Measurements from ENCODE around the gene JHY.
A peak's percentile ranks its signal among the peaks of the same experiment; 100 is the strongest.

JHY gene

GRCh38 chr11:122872046-122872445, 10.5 kb upstream of the JHY start:
- DNase-seq, result no peak

GRCh38 chr11:122874991-122875390, 7.6 kb upstream of the JHY start:
- DNase-seq, result no peak

GRCh38 chr11:122877732-122878131, 4.8 kb upstream of the JHY start:
- DNase-seq, result no peak

GRCh38 chr11:122879785-122880184, 2.8 kb upstream of the JHY start:
- DNase-seq, result no peak

DNA sequence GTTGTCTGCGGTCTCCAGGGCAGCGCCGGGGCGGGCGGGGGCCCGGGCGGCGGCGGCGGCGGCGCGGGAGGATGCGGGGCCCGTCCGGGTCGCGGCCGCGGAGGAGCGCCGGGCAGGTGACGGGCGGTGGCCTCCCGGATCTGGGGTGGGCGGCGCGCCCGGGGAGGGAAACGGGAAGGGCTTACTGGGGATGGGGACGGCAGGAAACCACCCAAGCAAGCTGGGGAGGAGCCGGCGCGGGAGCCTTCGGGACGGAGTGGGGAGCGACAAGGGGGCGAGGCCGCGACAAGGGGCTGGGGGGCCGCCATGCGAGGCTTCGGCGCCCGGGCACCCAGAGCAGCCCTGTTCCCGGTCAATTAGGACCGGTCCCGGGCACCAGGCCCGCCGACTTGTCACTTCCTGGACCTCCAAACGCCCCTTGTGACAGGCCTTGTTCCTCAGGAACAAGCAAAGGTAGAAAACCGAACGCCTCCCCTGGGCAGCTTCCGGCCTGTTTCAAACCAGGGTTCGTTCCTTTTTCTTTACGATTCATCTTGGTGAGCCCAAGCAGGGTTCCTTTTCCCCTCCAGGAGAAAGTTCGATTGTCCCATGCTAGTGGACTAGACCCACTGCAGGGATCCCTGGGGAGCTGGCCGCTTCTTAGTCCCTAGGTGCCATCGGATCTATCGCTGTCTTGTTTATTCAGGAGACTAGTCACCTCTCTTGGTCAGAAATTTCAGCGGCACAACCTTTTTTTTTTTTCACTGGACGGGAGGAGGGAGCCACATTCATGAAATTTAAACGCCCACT, 492 bp downstream of the JHY start:
- DNase-seq, result peak; percentile 65

DNA sequence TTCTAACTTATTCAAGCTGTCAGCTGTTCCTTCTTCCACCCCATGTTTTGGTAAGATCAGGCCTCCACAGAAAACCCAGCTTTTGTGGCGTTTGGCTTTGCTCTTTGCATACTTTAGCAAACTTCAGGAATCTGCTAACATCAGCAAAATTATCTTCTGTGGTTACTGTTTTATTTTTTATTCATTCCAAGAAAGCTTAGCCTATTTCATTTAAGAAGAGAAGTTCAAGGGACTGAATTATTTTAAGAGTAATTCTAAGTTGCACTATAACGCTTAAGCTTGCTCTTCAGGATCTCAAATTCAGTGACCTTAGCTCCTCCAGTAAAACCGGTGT, 1.1 kb downstream of the JHY start:
- DNase-seq, result no peak

- DNase-seq, result no peak
Observed at GRCh38 chr11:122888162-122888561, 5.6 kb downstream of the JHY start.

- DNase-seq, result no peak
Observed at GRCh38 chr11:122893131-122893530, 10.6 kb downstream of the JHY start.

- no peak for DNase-seq
Observed at GRCh38 chr11:122895563-122895962, 13.0 kb downstream of the JHY start.

DNA sequence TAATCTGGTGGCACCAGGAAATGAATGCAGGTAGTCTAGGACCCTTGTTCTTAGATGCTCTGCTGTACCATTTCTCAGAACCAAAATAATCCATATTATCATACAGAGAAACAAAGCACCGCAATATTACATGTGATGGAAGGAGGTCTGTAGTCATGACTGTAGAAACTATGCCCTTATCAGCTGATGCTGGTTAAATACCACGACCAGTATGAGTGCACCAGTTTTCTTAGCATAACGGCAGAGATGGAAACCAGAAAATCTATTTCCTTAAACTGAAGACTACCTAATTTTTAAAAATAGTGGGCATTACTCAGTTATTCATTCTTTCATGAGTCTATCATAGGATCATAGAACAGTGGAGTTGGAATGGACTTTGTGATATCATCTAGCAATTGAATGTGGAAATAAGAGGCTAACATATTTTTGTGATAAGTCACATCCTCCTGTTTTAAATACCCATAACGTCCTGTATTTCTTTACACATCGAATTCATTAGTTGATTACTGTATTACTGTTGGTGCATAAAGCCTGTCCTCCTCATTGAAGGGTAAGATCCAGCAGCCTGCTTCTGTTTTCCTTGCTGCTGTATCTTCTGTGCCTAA, 15.1 kb downstream of the JHY start:
- DNase-seq, result no peak

DNA sequence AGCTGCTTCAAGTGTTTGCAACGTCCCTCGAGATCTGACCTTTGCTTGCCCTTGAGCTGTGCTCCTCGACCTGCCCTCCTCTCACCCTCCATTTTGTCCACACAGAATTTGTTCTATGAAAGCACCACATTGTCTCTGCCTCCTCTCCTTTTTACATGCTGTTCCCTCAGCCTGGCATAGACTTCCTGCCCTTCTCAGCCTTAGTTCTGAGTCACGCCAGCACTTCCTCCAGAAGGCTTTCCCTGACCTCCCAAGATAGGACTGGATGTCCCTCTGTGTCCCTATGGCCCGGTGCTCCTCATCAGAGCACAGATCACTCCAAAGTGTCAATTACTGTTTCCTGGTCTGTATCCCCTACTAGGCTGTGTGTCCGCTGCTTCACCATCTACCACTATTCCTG, 16.2 kb downstream of the JHY start:
- DNase-seq, result no peak

DNA sequence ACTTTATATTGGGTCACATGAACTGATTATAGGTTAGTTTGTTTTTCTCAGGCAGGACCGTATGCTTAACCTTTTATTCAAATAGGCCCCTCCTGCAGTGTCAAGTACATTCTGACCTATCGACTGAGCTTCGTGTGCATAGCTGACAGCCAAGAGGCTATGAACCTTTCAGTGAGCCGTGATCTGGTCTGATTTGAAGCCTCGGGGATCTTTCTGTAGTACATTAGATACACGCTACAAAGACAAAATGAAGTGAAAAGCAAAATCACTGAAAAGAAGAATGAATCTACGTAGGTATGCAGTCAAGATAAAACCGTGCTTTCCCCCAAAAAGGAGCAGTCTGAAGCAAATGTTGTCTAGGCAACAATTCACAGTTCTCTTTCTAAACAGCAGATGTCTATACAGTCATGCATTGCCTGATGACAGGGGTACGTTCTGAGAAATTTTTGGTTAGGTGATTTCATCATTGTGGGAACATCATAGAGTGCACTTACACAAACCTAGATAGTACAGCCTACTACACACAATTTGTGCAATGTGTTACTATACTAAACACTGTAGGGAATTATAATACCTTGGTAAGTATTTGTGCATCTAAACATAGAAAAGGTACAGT, 18.1 kb downstream of the JHY start:
- no peak for DNase-seq

GRCh38 chr11:122902951-122903350, 20.4 kb downstream of the JHY start:
- DNase-seq, result no peak

GRCh38 chr11:122910775-122911174, 28.2 kb downstream of the JHY start:
- no peak for DNase-seq

GRCh38 chr11:122917311-122917710, 34.8 kb downstream of the JHY start:
- DNase-seq, result no peak

DNA sequence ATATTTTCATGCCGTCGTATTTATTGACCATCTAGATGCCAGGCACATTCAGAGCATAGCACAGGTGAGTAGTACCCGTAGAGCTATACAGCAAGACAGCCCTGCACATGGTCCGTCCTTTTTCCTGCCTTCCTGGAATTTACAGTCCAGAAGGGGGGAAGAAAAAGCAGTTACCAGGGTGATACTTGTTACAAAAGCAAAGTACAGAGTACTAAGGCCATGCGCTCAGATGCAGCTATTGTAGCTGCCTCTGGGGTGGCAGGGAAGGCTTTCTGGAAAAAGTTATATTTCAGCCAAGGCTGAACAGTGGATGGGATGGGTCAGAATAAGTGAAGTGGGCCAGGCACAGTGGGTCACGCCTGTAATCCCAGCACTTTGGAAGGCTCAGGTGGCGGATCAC, 36.2 kb downstream of the JHY start:
- no peak for DNase-seq

GRCh38 chr11:122920579-122920978, 38.0 kb downstream of the JHY start:
- no peak for DNase-seq

DNA sequence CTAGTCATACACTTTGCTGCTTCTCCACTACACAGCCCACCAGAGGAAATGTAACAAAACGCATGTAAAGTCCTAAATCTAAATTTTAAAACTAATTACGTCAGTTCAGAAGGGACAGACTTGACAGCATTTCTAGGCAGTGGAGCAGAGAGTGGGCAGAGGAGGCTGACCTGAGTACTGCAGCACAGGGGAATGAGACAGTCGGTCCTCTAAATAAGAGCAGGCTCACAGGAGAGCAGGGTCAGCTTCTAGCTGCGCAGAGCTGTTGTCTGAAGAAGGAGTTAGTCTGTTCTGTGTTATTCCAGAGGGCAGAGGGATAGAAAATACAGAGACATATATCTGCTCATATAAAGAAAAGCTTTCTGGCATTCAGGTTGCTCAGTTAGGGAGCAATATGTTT, 40.3 kb downstream of the JHY start:
- no peak for DNase-seq

GRCh38 chr11:122923302-122923701, 40.7 kb downstream of the JHY start:
- DNase-seq, result no peak

- no peak for DNase-seq
Observed at GRCh38 chr11:122931510-122931909, 49.0 kb downstream of the JHY start.

- DNase-seq, result no peak
Observed at GRCh38 chr11:122933416-122933815, 50.9 kb downstream of the JHY start.

GRCh38 chr11:122937983-122938382, 55.4 kb downstream of the JHY start:
- no peak for DNase-seq

GRCh38 chr11:122938557-122938956, 56.0 kb downstream of the JHY start:
- no peak for DNase-seq

DNA sequence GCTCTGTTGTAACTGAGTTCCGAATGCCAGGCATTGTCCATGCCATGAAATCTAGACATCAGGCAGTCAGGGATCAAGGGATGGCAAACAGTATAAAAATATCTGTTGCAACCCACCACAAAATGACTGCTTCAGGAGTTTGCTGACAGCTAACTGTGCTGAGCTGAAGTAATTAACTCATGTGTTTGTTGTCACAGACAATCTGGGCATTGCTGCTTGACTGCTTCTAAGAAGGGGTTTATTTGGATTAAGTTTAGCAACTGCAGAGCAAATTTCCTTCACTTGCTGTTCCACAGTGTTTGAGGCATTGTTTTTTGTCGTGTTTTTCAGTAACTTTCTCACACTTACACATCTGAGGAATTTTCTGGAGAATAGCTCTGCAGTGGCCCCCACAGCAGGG, 68.7 kb downstream of the JHY start:
- DNase-seq, result no peak

GRCh38 chr11:122954455-122954854, 71.9 kb downstream of the JHY start:
- no peak for DNase-seq

All from stimulated activated CD8-positive, alpha-beta memory T cell treated with anti-CD3 and anti-CD28 coated beads, Interleukin-4, amount 100 ng/mL, for 48 hours (primary cell).